ENCODE measurements around the gene TMEM19. TPM values are rescaled to one million over a fixed set of nuclear protein-coding genes. Genes with fewer than 3 reads are reported as not detected.
"Not testable (repeated sequence)": the region's sequence is repeated elsewhere in the genome, so short reads cannot be mapped to it uniquely, and the experiment has no call there.

Gene TMEM19
- total RNA-seq, 2 experiments from 2014 or later, result 15.5 to 16.1 TPM

- Mint-ChIP-seq H3K27me3 (no peaks in the 10 kb centered on the region), H3K4me3 (no peak overlapping the region), H3K27ac (no peak overlapping the region), H3K4me1 (peaks cover 3% of the 10 kb centered on the region), H3K36me3 (ENCODE audit: low read depth) (peaks cover 24% of the 10 kb centered on the region), H3K9me3 (no peaks in the 10 kb centered on the region)
- ChIA-PET POLR2A (interaction anchor here (1.6 kb wide), 1 partner anchor 8 kb away, joined by 4 read pairs; no protein-coding TSS in a partner anchor), CTCF (interaction anchor here (2.2 kb wide), 1 partner anchor 8 kb away, joined by 5 read pairs; the partner anchor contains the start of gene TMEM19)
- DNase-seq, result no peak
Observed at GRCh38 chr12:71694099-71694820, 8.4 kb downstream of the TMEM19 start.

GRCh38 chr12:71695782-71696181 is 9.9 kb downstream of the TMEM19 start:
- Mint-ChIP-seq H3K27ac (no peak overlapping the region), H3K27me3 (no peaks in the 10 kb centered on the region), H3K4me3 (no peak overlapping the region), H3K9me3 (no peaks in the 10 kb centered on the region), H3K4me1 (no peaks in the 10 kb centered on the region), H3K36me3 (ENCODE audit: low read depth) (peaks cover 37% of the 10 kb centered on the region)
- DNase-seq, result no peak
- CTCF ChIA-PET, result interaction anchor here (2.2 kb wide), 1 partner anchor 10 kb away, joined by 5 read pairs; the partner anchor contains the start of gene TMEM19
- POLR2A ChIA-PET, result interaction anchor here (1.6 kb wide), 1 partner anchor 9 kb away, joined by 4 read pairs; no protein-coding TSS in a partner anchor

- DNase-seq, CTCF ChIA-PET, H3K9me3 Mint-ChIP-seq, H3K27me3 Mint-ChIP-seq, H3K27ac Mint-ChIP-seq, H3K4me1 Mint-ChIP-seq, H3K4me3 Mint-ChIP-seq, POLR2A ChIA-PET: not testable (repeated sequence)
- peaks cover 37% of the 10 kb centered on the region for H3K36me3 Mint-ChIP-seq (ENCODE audit: low read depth)
Observed at GRCh38 chr12:71702181-71702580, 16.3 kb downstream of the TMEM19 start.

GRCh38 chr12:71702590-71702989 is 16.7 kb downstream of the TMEM19 start:
- peaks cover 4% of the 10 kb centered on the region for H3K4me1 Mint-ChIP-seq
- no peak overlapping the region for H3K4me3 Mint-ChIP-seq
- POLR2A ChIA-PET, result no interaction called here
- H3K27ac Mint-ChIP-seq, result no peak overlapping the region
- DNase-seq, result no peak
- H3K27me3 Mint-ChIP-seq, result no peaks in the 10 kb centered on the region
- CTCF ChIA-PET, result no interaction called here
- H3K9me3 Mint-ChIP-seq, result no peaks in the 10 kb centered on the region
- H3K36me3 Mint-ChIP-seq (ENCODE audit: low read depth), result peaks cover 37% of the 10 kb centered on the region

- POLR2A ChIA-PET, result interaction anchor here (1.1 kb wide), 1 partner anchor 17 kb away, joined by 6 read pairs; the partner anchor contains the start of gene TMEM19
Observed at GRCh38 chr12:71703206-71703605, 17.3 kb downstream of the TMEM19 start.

GRCh38 chr12:71704920-71705319 is 19.0 kb downstream of the TMEM19 start:
- Mint-ChIP-seq H3K36me3 (ENCODE audit: low read depth) (peaks cover 18% of the 10 kb centered on the region), H3K4me3 (no peak overlapping the region), H3K27me3 (no peaks in the 10 kb centered on the region), H3K27ac (no peak overlapping the region), H3K9me3 (no peaks in the 10 kb centered on the region), H3K4me1 (peaks cover 20% of the 10 kb centered on the region)
- ChIA-PET CTCF (interaction anchor here (1.2 kb wide), 1 partner anchor 43 kb away, joined by 4 read pairs; no protein-coding TSS in a partner anchor), POLR2A (no interaction called here)
- no peak for DNase-seq

More at GRCh38 chr12:71703206-71703605, 17.3 kb downstream of the TMEM19 start:
- H3K9me3 Mint-ChIP-seq, result no peaks in the 10 kb centered on the region
- H3K27me3 Mint-ChIP-seq, result no peaks in the 10 kb centered on the region
- DNase-seq, result no peak
- H3K36me3 Mint-ChIP-seq (ENCODE audit: low read depth), result peaks cover 35% of the 10 kb centered on the region
- H3K4me1 Mint-ChIP-seq, result peaks cover 10% of the 10 kb centered on the region
- no peak overlapping the region for H3K4me3 Mint-ChIP-seq
- CTCF ChIA-PET, result interaction anchor here (1.3 kb wide), 1 partner anchor 44 kb away, joined by 4 read pairs; no protein-coding TSS in a partner anchor
- H3K27ac Mint-ChIP-seq, result no peak overlapping the region

GRCh38 chr12:71708658-71709057 is 22.8 kb downstream of the TMEM19 start:
- Mint-ChIP-seq H3K27ac (no peak overlapping the region), H3K4me1 (peaks cover 20% of the 10 kb centered on the region), H3K27me3 (peaks cover 14% of the 10 kb centered on the region), H3K4me3 (no peak overlapping the region), H3K9me3 (peaks cover 6% of the 10 kb centered on the region), H3K36me3 (ENCODE audit: low read depth) (peaks cover 13% of the 10 kb centered on the region)
- DNase-seq, result no peak
- ChIA-PET POLR2A (interaction anchor here (1.0 to 1.8 kb wide), 4 partner anchors 22 to 45 kb away, joined by 3 to 10 read pairs (median 4); partner anchors contain the start of genes THAP2, TMEM19 and ZFC3H1), CTCF (interaction anchor here (1.4 kb wide), 1 partner anchor 38 kb away, joined by 4 read pairs; no protein-coding TSS in a partner anchor)

GRCh38 chr12:71710276-71711125 is 24.6 kb downstream of the TMEM19 start:
- H3K36me3 Mint-ChIP-seq (ENCODE audit: low read depth), result peaks cover 13% of the 10 kb centered on the region
- no peak overlapping the region for H3K4me3 Mint-ChIP-seq
- peaks cover 18% of the 10 kb centered on the region for H3K27me3 Mint-ChIP-seq
- no peak for DNase-seq
- CTCF ChIA-PET, result no interaction called here
- H3K4me1 Mint-ChIP-seq, result peaks cover 20% of the 10 kb centered on the region
- POLR2A ChIA-PET, result interaction anchor here (0.9 kb wide), 1 partner anchor 9 kb away, joined by 3 read pairs; no protein-coding TSS in a partner anchor
- no peak overlapping the region for H3K27ac Mint-ChIP-seq
- peaks cover 9% of the 10 kb centered on the region for H3K9me3 Mint-ChIP-seq

- H3K4me1 Mint-ChIP-seq, result no peaks in the 10 kb centered on the region
- H3K27ac Mint-ChIP-seq, result no peak overlapping the region
Observed at GRCh38 chr12:71718611-71719010, 32.7 kb downstream of the TMEM19 start.

GRCh38 chr12:71719647-71720370 is 33.9 kb downstream of the TMEM19 start:
- CTCF ChIA-PET, result no interaction called here

More at GRCh38 chr12:71718611-71719010, 32.7 kb downstream of the TMEM19 start:
- Mint-ChIP-seq H3K4me3 (no peak overlapping the region), H3K9me3 (peaks cover 4% of the 10 kb centered on the region), H3K36me3 (ENCODE audit: low read depth) (no peaks in the 10 kb centered on the region), H3K27me3 (peaks cover 9% of the 10 kb centered on the region)
- ChIA-PET CTCF (interaction anchor here (0.9 kb wide), 1 partner anchor 17 kb away, joined by 3 read pairs; no protein-coding TSS in a partner anchor), POLR2A (interaction anchor here (0.9 to 1.0 kb wide), 2 partner anchors 8 to 32 kb away, joined by 3 read pairs; no protein-coding TSS in a partner anchor)
- no peak for DNase-seq

GRCh38 chr12:71721783-71722505 is 36.1 kb downstream of the TMEM19 start:
- Mint-ChIP-seq H3K27me3 (peaks cover 8% of the 10 kb centered on the region), H3K27ac (no peak overlapping the region), H3K4me1 (no peaks in the 10 kb centered on the region), H3K9me3 (no peaks in the 10 kb centered on the region), H3K4me3 (no peak overlapping the region), H3K36me3 (ENCODE audit: low read depth) (no peaks in the 10 kb centered on the region)
- DNase-seq, result no peak
- POLR2A ChIA-PET, result no interaction called here
- CTCF ChIA-PET, result no interaction called here

More at GRCh38 chr12:71719647-71720370, 33.9 kb downstream of the TMEM19 start:
- Mint-ChIP-seq H3K4me3 (no peak overlapping the region), H3K4me1 (no peaks in the 10 kb centered on the region), H3K27ac (no peak overlapping the region), H3K36me3 (ENCODE audit: low read depth) (no peaks in the 10 kb centered on the region), H3K27me3 (peaks cover 5% of the 10 kb centered on the region), H3K9me3 (no peaks in the 10 kb centered on the region)
- DNase-seq, result no peak
- POLR2A ChIA-PET, result interaction anchor here (0.9 kb wide), 1 partner anchor 9 kb away, joined by 3 read pairs; no protein-coding TSS in a partner anchor

GRCh38 chr12:71725011-71725410 is 39.1 kb downstream of the TMEM19 start:
- Mint-ChIP-seq H3K36me3 (ENCODE audit: low read depth) (no peaks in the 10 kb centered on the region), H3K4me1 (no peaks in the 10 kb centered on the region), H3K27ac (no peak overlapping the region), H3K27me3 (peaks cover 5% of the 10 kb centered on the region), H3K4me3 (no peak overlapping the region), H3K9me3 (no peaks in the 10 kb centered on the region)
- DNase-seq, result no peak
- POLR2A ChIA-PET, result no interaction called here
- CTCF ChIA-PET, result interaction anchor here (0.9 kb wide), 1 partner anchor 22 kb away, joined by 3 read pairs; no protein-coding TSS in a partner anchor

Data from activated CD4-positive, alpha-beta memory T cell treated with anti-CD3 and anti-CD28 coated beads, Interleukin-2, amount 10 ng/mL, durations not matched to agents 7 days and 5 days (primary cell).